ENCODE measurements around the gene OR10H2.

DNA sequence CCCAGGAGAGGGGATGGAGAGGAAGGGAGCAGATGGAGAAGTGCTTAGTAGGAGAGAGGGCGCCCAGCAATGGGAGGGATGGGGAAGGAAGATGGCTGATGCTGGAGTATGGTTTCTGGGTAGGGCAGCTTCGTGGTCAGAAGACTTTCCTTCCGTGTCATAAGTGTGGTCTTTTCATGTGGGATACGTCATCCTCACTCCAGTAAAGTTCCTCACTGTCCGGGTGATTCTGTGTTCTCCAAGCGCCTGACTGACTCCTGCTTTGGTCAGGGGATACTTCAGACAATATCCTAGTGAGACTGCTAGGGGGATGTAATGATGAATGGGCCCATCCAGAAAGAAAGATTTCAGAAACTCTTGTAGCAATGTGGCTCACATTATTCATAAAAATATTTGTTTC, 6.1 kb downstream of the OR10H2 start:
- TF ChIP-seq GATA2 (IDR thresholded peaks at IDR 0.05; ENCODE audit: low read depth, low read length): no peak
- TF ChIP-seq GATA3 (IDR thresholded peaks at IDR 0.05; ENCODE audit: low read depth, low read length): no peak

All from SH-SY5Y (cell line).